HG03280 (cell line): ENCODE results near the gene DEGS1.

Source experiments
- ATAC-seq: cut with Tn5 transposase; IDR thresholded peaks from one replicate; pipeline ENCODE4 v1.9.1; 2021; ENCODE audit warnings: mild to moderate bottlenecking, moderate library complexity; ENCODE audit not compliant: unreplicated experiment

The DEGS1 gene

GRCh38 chr1:224182866-224183590 lies at the start of gene DEGS1:
Gene DEGS1 (plus strand): TSS chr1:224183240. CDS start chr1:224183337, 97 bp downstream.
- ATAC-seq = peak; percentile 72

GRCh38 chr1:224133741-224134299 lies 49.2 kb upstream of the DEGS1 start:
- no peak for ATAC-seq

GRCh38 chr1:224137518-224137917 lies 45.5 kb upstream of the DEGS1 start:
- ATAC-seq = no peak

- ATAC-seq = no peak
These were observed 44.8 kb upstream of the DEGS1 start for GRCh38 chr1:224138198-224138597.

GRCh38 chr1:224141693-224142092 lies 41.3 kb upstream of the DEGS1 start:
- no peak for ATAC-seq

- no peak for ATAC-seq
These were observed 33.3 kb upstream of the DEGS1 start for GRCh38 chr1:224149709-224150108.

- ATAC-seq = no peak
These were observed 31.9 kb upstream of the DEGS1 start for GRCh38 chr1:224151117-224151516.

GRCh38 chr1:224157316-224157715 lies 25.7 kb upstream of the DEGS1 start:
- ATAC-seq = no peak

GRCh38 chr1:224159541-224159940 lies 23.5 kb upstream of the DEGS1 start:
- no peak for ATAC-seq

GRCh38 chr1:224160171-224160682 lies 22.8 kb upstream of the DEGS1 start:
- ATAC-seq = no peak

GRCh38 chr1:224162768-224163167 lies 20.3 kb upstream of the DEGS1 start:
- no peak for ATAC-seq

- no peak for ATAC-seq
These were observed 19.7 kb upstream of the DEGS1 start for GRCh38 chr1:224163311-224163710.

- peak; percentile 69 for ATAC-seq
These were observed 14.1 kb upstream of the DEGS1 start for GRCh38 chr1:224168859-224169380.

GRCh38 chr1:224169718-224170270 lies 13.2 kb upstream of the DEGS1 start:
- no peak for ATAC-seq

GRCh38 chr1:224170343-224170742 lies 12.7 kb upstream of the DEGS1 start:
- ATAC-seq = no peak

- ATAC-seq = no peak
These were observed 12.1 kb upstream of the DEGS1 start for GRCh38 chr1:224170748-224171478.

- no peak for ATAC-seq
These were observed 10.8 kb upstream of the DEGS1 start for GRCh38 chr1:224172229-224172628.

- ATAC-seq = no peak
These were observed 9.5 kb upstream of the DEGS1 start for GRCh38 chr1:224173523-224173922.

- ATAC-seq = no peak
These were observed 7.4 kb upstream of the DEGS1 start for GRCh38 chr1:224175617-224176016.

GRCh38 chr1:224177356-224177999 lies 5.6 kb upstream of the DEGS1 start:
- ATAC-seq = no peak

- ATAC-seq = no peak
These were observed 4.1 kb upstream of the DEGS1 start for GRCh38 chr1:224178894-224179293.
